T-helper 17 cell (primary cell): ENCODE results near the gene DFFB. TPM values are rescaled to one million over a fixed set of nuclear protein-coding genes. Genes with fewer than 3 reads are reported as not detected.

Source experiments
- ATAC-seq: fragments of 150-1000 bp; cut with Tn5 transposase; 2 replicates; pipeline ENCODE4 v1.10.0; 2021; ENCODE audit warnings: mild to moderate bottlenecking, moderate library complexity
- DNase-seq, 3 donors: peaks; one replicate each; pipeline versions ENCODE4 v3.0.0 to v3.0.0-alpha.2; 2020 to 2021
- H3K9me3 ChIP-seq: one replicate; pipeline ENCODE4 v1.7.0; 2013; ENCODE audit warnings: low read length, mild to moderate bottlenecking; ENCODE audit not compliant: control insufficient read depth, poor library complexity, severe bottlenecking
- H3K27ac Mint-ChIP-seq: one replicate; pipeline ENCODE4 v1.8.0; 2022; ENCODE audit warnings: mild to moderate bottlenecking, moderate library complexity, mixed read lengths
- H3K27me3 Mint-ChIP-seq: one replicate; pipeline ENCODE4 v1.8.0; 2022; ENCODE audit warnings: mixed read lengths
- H3K36me3 Mint-ChIP-seq: one replicate; pipeline ENCODE4 v1.8.0; 2022; ENCODE audit warnings: low read depth, mixed read lengths
- H3K4me1 Mint-ChIP-seq: one replicate; pipeline ENCODE4 v1.8.0; 2022; ENCODE audit warnings: mild to moderate bottlenecking, mixed read lengths
- H3K4me3 Mint-ChIP-seq: one replicate; pipeline ENCODE4 v1.8.0; 2022; ENCODE audit warnings: mild to moderate bottlenecking, moderate library complexity, mixed read lengths
- total RNA-seq, 4 donors: library from RNA in 2 of 4; stranded (reverse) in 2 of 4; gene quantifications; one replicate each; pipeline ENCODE4 v1.2.3 and lab custom pipeline; 2022 to 2026

DFFB gene
- total RNA-seq, 2 donors from 2014 or later, result 14.9 to 15.3 TPM

- Mint-ChIP-seq H3K4me3 (no peak overlapping the region), H3K27me3 (no peaks in the 10 kb centered on the region), H3K36me3 (peaks cover 7% of the 10 kb centered on the region), H3K27ac (no peak overlapping the region), H3K4me1 (peaks cover 8% of the 10 kb centered on the region)
- no peaks in the 10 kb centered on the region for H3K9me3 ChIP-seq
- no peak for ATAC-seq
- DNase-seq, result no peak
These were observed 28.3 kb downstream of the DFFB start for GRCh38 chr1:3885611-3886010.

GRCh38 chr1:3886106-3886670, 28.9 kb downstream of the DFFB start:
- peaks cover 8% of the 10 kb centered on the region for H3K4me1 Mint-ChIP-seq
- no peaks in the 10 kb centered on the region for H3K9me3 ChIP-seq
- peaks cover 7% of the 10 kb centered on the region for H3K36me3 Mint-ChIP-seq
- no peaks in the 10 kb centered on the region for H3K27me3 Mint-ChIP-seq
- no peak overlapping the region for H3K4me3 Mint-ChIP-seq
- no peak overlapping the region for H3K27ac Mint-ChIP-seq
- ATAC-seq (no peak), DNase-seq (no peak)

- DNase-seq (no peak), ATAC-seq (no peak)
- Mint-ChIP-seq H3K27me3 (no peaks in the 10 kb centered on the region), H3K36me3 (peaks cover 4% of the 10 kb centered on the region), H3K4me3 (no peak overlapping the region), H3K4me1 (peaks cover 8% of the 10 kb centered on the region), H3K27ac (no peak overlapping the region)
- H3K9me3 ChIP-seq, result no peaks in the 10 kb centered on the region
These were observed 29.4 kb downstream of the DFFB start for GRCh38 chr1:3886691-3887090.

GRCh38 chr1:3888301-3888700, 31.0 kb downstream of the DFFB start:
- no peaks in the 10 kb centered on the region for H3K9me3 ChIP-seq
- Mint-ChIP-seq H3K27me3 (no peaks in the 10 kb centered on the region), H3K4me3 (no peak overlapping the region), H3K36me3 (peaks cover 2% of the 10 kb centered on the region), H3K27ac (no peak overlapping the region), H3K4me1 (peaks cover 9% of the 10 kb centered on the region)
- ATAC-seq (no peak), DNase-seq (no peak)

GRCh38 chr1:3889936-3890335, 32.7 kb downstream of the DFFB start:
- Mint-ChIP-seq H3K4me1 (peaks cover 9% of the 10 kb centered on the region), H3K36me3 (no peaks in the 10 kb centered on the region), H3K27me3 (no peaks in the 10 kb centered on the region), H3K27ac (peak overlapping the region; percentile 77), H3K4me3 (peak overlapping the region; percentile 67)
- DNase-seq (no peak), ATAC-seq (peak; percentile 65)
- no peaks in the 10 kb centered on the region for H3K9me3 ChIP-seq

- H3K4me3 Mint-ChIP-seq, result peak overlapping the region; percentile 67
- H3K4me1 Mint-ChIP-seq, result peaks cover 9% of the 10 kb centered on the region
- peak; percentile 75 for ATAC-seq
- no peaks in the 10 kb centered on the region for H3K36me3 Mint-ChIP-seq
- no peak for DNase-seq
- no peaks in the 10 kb centered on the region for H3K9me3 ChIP-seq
- H3K27ac Mint-ChIP-seq, result peak overlapping the region; percentile 77
- no peaks in the 10 kb centered on the region for H3K27me3 Mint-ChIP-seq
These were observed 33.4 kb downstream of the DFFB start for GRCh38 chr1:3890389-3891328.

GRCh38 chr1:3891329-3891865, 34.1 kb downstream of the DFFB start:
- Mint-ChIP-seq H3K4me3 (no peak overlapping the region), H3K27me3 (no peaks in the 10 kb centered on the region), H3K4me1 (peaks cover 12% of the 10 kb centered on the region), H3K36me3 (no peaks in the 10 kb centered on the region), H3K27ac (peak overlapping the region; percentile 77)
- H3K9me3 ChIP-seq, result no peaks in the 10 kb centered on the region
- ATAC-seq, result no peak
- DNase-seq, result no peak

- peaks cover 12% of the 10 kb centered on the region for H3K4me1 Mint-ChIP-seq
- DNase-seq (no peak), ATAC-seq (no peak)
- H3K9me3 ChIP-seq, result no peaks in the 10 kb centered on the region
- H3K4me3 Mint-ChIP-seq, result no peak overlapping the region
- no peak overlapping the region for H3K27ac Mint-ChIP-seq
- no peaks in the 10 kb centered on the region for H3K27me3 Mint-ChIP-seq
- no peaks in the 10 kb centered on the region for H3K36me3 Mint-ChIP-seq
These were observed 35.5 kb downstream of the DFFB start for GRCh38 chr1:3892748-3893147.

- no peaks in the 10 kb centered on the region for H3K36me3 Mint-ChIP-seq
- ATAC-seq, result no peak
These were observed 35.9 kb downstream of the DFFB start for GRCh38 chr1:3893190-3893589.

GRCh38 chr1:3894626-3895278, 37.5 kb downstream of the DFFB start:
- H3K36me3 Mint-ChIP-seq, result no peaks in the 10 kb centered on the region
- no peaks in the 10 kb centered on the region for H3K27me3 Mint-ChIP-seq
- no peak for ATAC-seq
- no peak for DNase-seq
- peaks cover 14% of the 10 kb centered on the region for H3K4me1 Mint-ChIP-seq
- H3K4me3 Mint-ChIP-seq, result no peak overlapping the region
- H3K27ac Mint-ChIP-seq, result no peak overlapping the region
- H3K9me3 ChIP-seq, result no peaks in the 10 kb centered on the region

More at GRCh38 chr1:3893190-3893589, 35.9 kb downstream of the DFFB start:
- Mint-ChIP-seq H3K4me1 (peaks cover 12% of the 10 kb centered on the region), H3K27ac (no peak overlapping the region), H3K4me3 (no peak overlapping the region), H3K27me3 (no peaks in the 10 kb centered on the region)
- no peak for DNase-seq
- H3K9me3 ChIP-seq, result no peaks in the 10 kb centered on the region

GRCh38 chr1:3895279-3895950, 38.1 kb downstream of the DFFB start:
- no peak overlapping the region for H3K4me3 Mint-ChIP-seq
- no peak for DNase-seq
- no peaks in the 10 kb centered on the region for H3K9me3 ChIP-seq
- no peaks in the 10 kb centered on the region for H3K36me3 Mint-ChIP-seq
- H3K27ac Mint-ChIP-seq, result no peak overlapping the region
- H3K4me1 Mint-ChIP-seq, result peaks cover 12% of the 10 kb centered on the region
- no peak for ATAC-seq
- no peaks in the 10 kb centered on the region for H3K27me3 Mint-ChIP-seq

- H3K4me3 Mint-ChIP-seq, result no peak overlapping the region
- ATAC-seq (no peak), DNase-seq (no peak)
- H3K9me3 ChIP-seq, result no peaks in the 10 kb centered on the region
- no peaks in the 10 kb centered on the region for H3K27me3 Mint-ChIP-seq
- no peak overlapping the region for H3K27ac Mint-ChIP-seq
- H3K4me1 Mint-ChIP-seq, result peaks cover 12% of the 10 kb centered on the region
- no peaks in the 10 kb centered on the region for H3K36me3 Mint-ChIP-seq
These were observed 38.7 kb downstream of the DFFB start for GRCh38 chr1:3895951-3896325.
